SK-N-SH (cell line): Measurements from ENCODE around the gene ESD. TPM values are rescaled to one million over a fixed set of nuclear protein-coding genes. Genes with fewer than 3 reads are reported as not detected.

Source experiments
- CTCF ChIA-PET: fragments of 300-600, 350-600 bp; formaldehyde crosslinking; extraction: SDS; loops from one replicate; lab custom pipeline; 2021; lab: Yijun Ruan, JAX
- POLR2A ChIA-PET: fragments of 350-600 bp; sonication (Branson Sonifier 250); formaldehyde crosslinking; extraction: SDS; loops from one replicate; lab custom pipeline; 2020; ENCODE audit warnings: antibody characterized with exemption, inconsistent platforms; lab: Yijun Ruan, JAX
- DNase-seq: peaks from one replicate; pipeline ENCODE4 v3.0.0; 2012
- H2AFZ ChIP-seq: fragments of 200-600 bp; sonication (generic); 2 replicates; pipeline ENCODE4 v1.8.1; 2016; ENCODE audit warnings: antibody characterized with exemption, mild to moderate bottlenecking, low read depth
- H3F3A ChIP-seq: fragments of 200-600 bp; sonication (generic); replicated peaks from 2 replicates; pipeline ENCODE3; 2016; ENCODE audit warnings: antibody characterized with exemption, mild to moderate bottlenecking; ENCODE audit not compliant: insufficient read depth
- H3K27ac ChIP-seq, 2 experiments: fragments of 200-500 bp in 1 of 2; fragments of 200-600 bp in 1 of 2; sonication (Bioruptor generic) in 1 of 2; sonication (generic), shearing (Covaris generic) in 1 of 2; 2 replicates each; pipeline versions ENCODE4 v1.5.1 to v1.6.1; 2014 to 2016; ENCODE audit warnings: low read depth in 2 of 2, inconsistent platforms in 1 of 2, low read length in 1 of 2, mild to moderate bottlenecking in 1 of 2, mixed read lengths in 1 of 2
- H3K27me3 ChIP-seq: fragments of 200-600 bp; sonication (generic), shearing (Covaris generic); 2 replicates; pipeline ENCODE4 v1.6.1; 2016; ENCODE audit warnings: mixed run types; ENCODE audit not compliant: insufficient read depth
- H3K36me3 ChIP-seq, 2 experiments: fragments of 200-500 bp in 1 of 2; fragments of 200-600 bp in 1 of 2; sonication (Bioruptor generic) in 1 of 2; sonication (generic) in 1 of 2; replicated peaks in 1 of 2; 2 replicates each; pipeline versions ENCODE3 to v1.5.1; 2014 to 2016; ENCODE audit warnings: low read length in 1 of 2, mild to moderate bottlenecking in 1 of 2; ENCODE audit not compliant: insufficient read depth in 2 of 2, control insufficient read depth in 1 of 2
- H3K4me1 ChIP-seq, 2 experiments: fragments of 200-500 bp in 1 of 2; fragments of 200-600 bp in 1 of 2; sonication (Bioruptor generic) in 1 of 2; sonication (generic), shearing (Covaris generic) in 1 of 2; 2 replicates each; pipeline versions ENCODE4 v1.5.1 to v1.6.1; 2014 to 2016; ENCODE audit warnings: low read depth in 1 of 2, low read length in 1 of 2, mixed run types in 1 of 2; ENCODE audit not compliant: insufficient read depth in 2 of 2, control insufficient read depth in 1 of 2
- H3K4me2 ChIP-seq: fragments of 200-600 bp; sonication (generic), shearing (Covaris generic); 2 replicates; pipeline ENCODE4 v1.6.1; 2017; ENCODE audit warnings: mixed run types
- H3K4me3 ChIP-seq, 2 experiments: fragments of 200-500 bp in 1 of 2; fragments of 200-600 bp in 1 of 2; sonication (Bioruptor generic) in 1 of 2; sonication (generic), shearing (Covaris generic) in 1 of 2; 2 replicates each; pipeline versions ENCODE4 v1.5.1 to v1.8.1; 2014 to 2016; ENCODE audit warnings: low read depth in 2 of 2, inconsistent platforms in 1 of 2, low read length in 1 of 2, mild to moderate bottlenecking in 1 of 2, mixed read lengths in 1 of 2, moderate library complexity in 1 of 2
- H3K79me2 ChIP-seq: fragments of 200-600 bp; sonication (generic); 2 replicates; pipeline ENCODE4 v1.8.1; 2017; ENCODE audit warnings: mild to moderate bottlenecking; ENCODE audit not compliant: insufficient read depth
- H3K9ac ChIP-seq: fragments of 200-600 bp; sonication (generic); 2 replicates; pipeline ENCODE4 v1.6.1; 2017; ENCODE audit warnings: mixed run types
- H3K9me2 ChIP-seq: fragments of 200-600 bp; sonication (generic); 2 replicates; pipeline ENCODE4 v1.6.1; 2017; ENCODE audit warnings: mixed run types
- H3K9me3 ChIP-seq: fragments of 200-600 bp; sonication (generic); 2 replicates; pipeline ENCODE4 v1.6.1; 2017; ENCODE audit warnings: mixed run types, mild to moderate bottlenecking, moderate library complexity
- H4K20me1 ChIP-seq: fragments of 200-600 bp; sonication (generic); 2 replicates; pipeline ENCODE4 v1.6.1; 2017; ENCODE audit warnings: mild to moderate bottlenecking, mixed run types; ENCODE audit not compliant: insufficient read depth
- CHD2 ChIP-seq: fragments of 150-350 bp; IDR thresholded peaks from 2 replicates; pipeline ENCODE4 v1.6.1; 2018; ENCODE audit warnings: low read length; ENCODE audit not compliant: partially characterized antibody
- EP300 ChIP-seq, 2 experiments: IDR thresholded peaks; 2 replicates each; pipeline versions ENCODE4 v1.4.0 to v1.6.1; 2012; ENCODE audit warnings: borderline replicate concordance in 1 of 2, low read depth in 1 of 2, low read length in 1 of 2
- EZH2phosphoT487 ChIP-seq: fragments of 200-600 bp; sonication (generic); IDR thresholded peaks from 2 replicates; pipeline ENCODE4 v1.6.1; 2017; ENCODE audit warnings: low read depth, mixed run types, mild to moderate bottlenecking, antibody characterized with exemption, moderate library complexity, borderline replicate concordance
- FOSL2 ChIP-seq: IDR thresholded peaks from 2 replicates; pipeline ENCODE4 v1.4.0; 2012; ENCODE audit warnings: low read depth, mild to moderate bottlenecking, moderate library complexity, borderline replicate concordance
- FOXJ3 ChIP-seq: sonication (generic); formaldehyde crosslinking; IDR thresholded peaks from 2 replicates; pipeline ENCODE4 v1.5.1; 2020; ENCODE audit warnings: mild to moderate bottlenecking, missing genetic modification reagents
- IRF3 ChIP-seq: fragments of 150-350 bp; IDR thresholded peaks from 2 replicates; pipeline ENCODE4 v1.6.1; 2016; ENCODE audit warnings: mild to moderate bottlenecking, low read depth, low read length
- JUND ChIP-seq: IDR thresholded peaks from 2 replicates; pipeline ENCODE4 v1.4.0; 2012
- MAX ChIP-seq: IDR thresholded peaks from 2 replicates; pipeline ENCODE4 v1.4.0; 2012; ENCODE audit warnings: low read depth
- MXI1 ChIP-seq: IDR thresholded peaks from 2 replicates; pipeline ENCODE4 v1.6.1; 2012; ENCODE audit warnings: mild to moderate bottlenecking, low read depth, low read length, improper control_type of control experiment
- NRF1 ChIP-seq: IDR thresholded peaks from 2 replicates; pipeline ENCODE4 v1.6.1; 2012; ENCODE audit warnings: low read depth, mild to moderate bottlenecking, low read length
- POLR2AphosphoS5 ChIP-seq: IDR thresholded peaks from 2 replicates; pipeline ENCODE4 v1.6.1; 2012; ENCODE audit warnings: low read depth, low read length
- RCOR1 ChIP-seq: fragments of 150-350 bp; IDR thresholded peaks from 2 replicates; pipeline ENCODE4 v1.6.1; 2017; ENCODE audit warnings: antibody characterized with exemption, low read length
- REST ChIP-seq: IDR thresholded peaks from 2 replicates; pipeline ENCODE4 v1.6.1; 2012; ENCODE audit warnings: mild to moderate bottlenecking, low read depth, low read length, moderate library complexity
- TAF1 ChIP-seq: IDR thresholded peaks from 2 replicates; pipeline ENCODE4 v1.6.1; 2012; ENCODE audit warnings: low read depth, mild to moderate bottlenecking, low read length, moderate library complexity, borderline replicate concordance
- TCF12 ChIP-seq: IDR thresholded peaks from 2 replicates; pipeline ENCODE4 v1.4.0; 2012
- USF1 ChIP-seq: IDR thresholded peaks from 2 replicates; pipeline ENCODE4 v1.4.0; 2012; ENCODE audit warnings: low read depth, borderline replicate concordance
- USF2 ChIP-seq: fragments of 150-350 bp; IDR thresholded peaks from 2 replicates; pipeline ENCODE4 v1.6.1; 2017; ENCODE audit warnings: antibody characterized with exemption, low read length, low read depth, borderline replicate concordance
- YY1 ChIP-seq: IDR thresholded peaks from 2 replicates; pipeline ENCODE4 v1.4.0; 2012; ENCODE audit warnings: low read depth, mild to moderate bottlenecking
- ZBTB33 ChIP-seq: IDR thresholded peaks from 2 replicates; pipeline ENCODE4 v1.4.0; 2012; ENCODE audit warnings: low read depth, borderline replicate concordance
- WGBS: methylation state at CpG from one replicate; pipeline ENCODE4 v1.1.6; 2017; ENCODE audit warnings: low lambda C conversion rate; 5-methylcytosine and 5-hydroxymethylcytosine counted together
- polyA plus RNA-seq, 3 experiments: library from polyadenylated mRNA; depleted of rRNA; stranded (reverse); fragments of >200 nt; gene quantifications; 2 replicates each; pipeline ENCODE4 v1.2.3, GENCODE V29; 2012
- TF ChIP-seq, protein P1 (sequence below): fragments of 200-600 bp; sonication (generic); IDR thresholded peaks from 2 replicates; pipeline ENCODE4 v1.6.1; 2017; ENCODE audit warnings: antibody characterized with exemption, mild to moderate bottlenecking, moderate library complexity

Gene ESD
- polyA plus RNA-seq, 1 of the 3 experiments (the other 2 are of a cell fraction), result 80.9 TPM

- Histone ChIP-seq H3K27me3 (no peaks in the 10 kb centered on the region), H3K4me2 (no peak overlapping the region), H3K9me3 (no peaks in the 10 kb centered on the region), H3K27ac (no peak overlapping the region), H4K20me1 (no peaks in the 10 kb centered on the region), H3K9ac (no peak overlapping the region), H3K9me2 (no peaks in the 10 kb centered on the region), H3K36me3 (peaks cover 66 to 81% of the 10 kb centered on the region in 2 experiments), H3K79me2 (no peaks in the 10 kb centered on the region), H2AFZ (no peak overlapping the region), H3F3A (peaks cover 12% of the 10 kb centered on the region), H3K4me3 (no peak overlapping the region), H3K4me1 (no peaks in the 10 kb centered on the region; a peak in 2 of 4 replicates)
- TF ChIP-seq JUND (no peak), IRF3 (no peak), FOXJ3 (CRISPR knock-in tag) (no peak), ZBTB33 (no peak), POLR2AphosphoS5 (no peak), EP300 (IDR thresholded peaks at IDR 0.05; ENCODE audit: borderline replicate concordance in 1 of 2, low read depth in 1 of 2, low read length in 1 of 2) (no peak), YY1 (no peak), FOSL2 (no peak), RCOR1 (no peak), TCF12 (no peak), USF2 (no peak), MXI1 (no peak), MAX (no peak), CHD2 (no peak), EZH2phosphoT487 (no peak), NRF1 (no peak), REST (no peak), TAF1 (no peak), USF1 (no peak)
- TF ChIP-seq, protein P1, sequence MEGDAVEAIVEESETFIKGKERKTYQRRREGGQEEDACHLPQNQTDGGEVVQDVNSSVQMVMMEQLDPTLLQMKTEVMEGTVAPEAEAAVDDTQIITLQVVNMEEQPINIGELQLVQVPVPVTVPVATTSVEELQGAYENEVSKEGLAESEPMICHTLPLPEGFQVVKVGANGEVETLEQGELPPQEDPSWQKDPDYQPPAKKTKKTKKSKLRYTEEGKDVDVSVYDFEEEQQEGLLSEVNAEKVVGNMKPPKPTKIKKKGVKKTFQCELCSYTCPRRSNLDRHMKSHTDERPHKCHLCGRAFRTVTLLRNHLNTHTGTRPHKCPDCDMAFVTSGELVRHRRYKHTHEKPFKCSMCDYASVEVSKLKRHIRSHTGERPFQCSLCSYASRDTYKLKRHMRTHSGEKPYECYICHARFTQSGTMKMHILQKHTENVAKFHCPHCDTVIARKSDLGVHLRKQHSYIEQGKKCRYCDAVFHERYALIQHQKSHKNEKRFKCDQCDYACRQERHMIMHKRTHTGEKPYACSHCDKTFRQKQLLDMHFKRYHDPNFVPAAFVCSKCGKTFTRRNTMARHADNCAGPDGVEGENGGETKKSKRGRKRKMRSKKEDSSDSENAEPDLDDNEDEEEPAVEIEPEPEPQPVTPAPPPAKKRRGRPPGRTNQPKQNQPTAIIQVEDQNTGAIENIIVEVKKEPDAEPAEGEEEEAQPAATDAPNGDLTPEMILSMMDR, result no peak
- DNase-seq, result no peak
- 90% methylated on average over 2 of the region's 2 CpGs for WGBS
- ChIA-PET CTCF (interaction anchor here (0.8 to 3.5 kb wide), 2 partner anchors 10 to 53 kb away, joined by 3 to 12 read pairs; no protein-coding TSS in a partner anchor), POLR2A (no interaction called here)
Measured at GRCh38 chr13:46773541-46773940, 23.4 kb downstream of the ESD start.
